Lung (tissue), 12 donors: ENCODE measurements around the gene SH2D1A. TPM values are rescaled to one million over a fixed set of nuclear protein-coding genes. Genes with fewer than 3 reads are reported as not detected.
"Not testable (repeated sequence)": the region's sequence is repeated elsewhere in the genome, so short reads cannot be mapped to it uniquely, and the experiment has no call there.

Source experiments
- ATAC-seq: fragments of 200-7000 bp; cut with Tn5 transposase; one replicate; pipeline ENCODE4 v1.9.1; 2020; ENCODE audit warnings: moderate number of reproducible peaks; ENCODE audit not compliant: insufficient read depth, low FRiP score
- DNase-seq, 3 donors: peaks; one replicate each; pipeline ENCODE4 v3.0.0-alpha.2; 2013 to 2017
- H3K27ac ChIP-seq, 2 donors: one replicate each; pipeline ENCODE4 v1.5.1; 2013; ENCODE audit warnings: mild to moderate bottlenecking in 2 of 2, moderate library complexity in 2 of 2, control low read depth in 1 of 2, inconsistent platforms in 1 of 2, low read depth in 1 of 2, low read length in 1 of 2
- H3K27me3 ChIP-seq, 3 donors: one replicate each; pipeline ENCODE4 v1.5.1; 2013; ENCODE audit warnings: low read length in 2 of 3; ENCODE audit not compliant: control insufficient read depth in 3 of 3, insufficient read depth in 3 of 3
- H3K36me3 ChIP-seq, 4 donors: one replicate each; pipeline ENCODE4 v1.5.1; 2013; ENCODE audit warnings: low read length in 4 of 4, mild to moderate bottlenecking in 1 of 4, moderate library complexity in 1 of 4; ENCODE audit not compliant: control insufficient read depth in 4 of 4, insufficient read depth in 4 of 4
- H3K4me1 ChIP-seq, 5 donors: one replicate each; pipeline ENCODE4 v1.5.1; 2013; ENCODE audit warnings: low read length in 5 of 5, mild to moderate bottlenecking in 2 of 5, moderate library complexity in 1 of 5; ENCODE audit not compliant: control insufficient read depth in 5 of 5, insufficient read depth in 5 of 5
- H3K4me3 ChIP-seq: one replicate; pipeline ENCODE4 v1.5.1; 2013; ENCODE audit warnings: mild to moderate bottlenecking, control low read depth, moderate library complexity
- H3K9ac ChIP-seq, 2 donors: one replicate each; pipeline ENCODE4 v1.5.1; 2013; ENCODE audit warnings: low read length in 2 of 2, control low read depth in 1 of 2; ENCODE audit not compliant: insufficient read depth in 1 of 2
- H3K9me3 ChIP-seq, 4 donors: one replicate each; pipeline ENCODE4 v1.5.1; 2013; ENCODE audit warnings: low read length in 3 of 4, mild to moderate bottlenecking in 1 of 4, moderate library complexity in 1 of 4; ENCODE audit not compliant: control insufficient read depth in 4 of 4, insufficient read depth in 3 of 4
- CTCF ChIP-seq: IDR thresholded peaks from 2 replicates; pipeline ENCODE4 v1.5.1; 2012; ENCODE audit warnings: mild to moderate bottlenecking; ENCODE audit errors: control extremely low read depth, extremely low read depth
- WGBS, 2 donors: extraction: QIAGEN DNeasy Blood & Tissue Kit; methylation state at CpG; one replicate each; pipeline ENCODE4 v1.1.7; 2013; 5-methylcytosine and 5-hydroxymethylcytosine counted together
- polyA plus RNA-seq, 2 donors: library from polyadenylated mRNA; stranded (reverse); fragments of 200-250 nt; gene quantifications; one replicate each; pipeline ENCODE4 v1.2.1, GENCODE V29; 2013
- total RNA-seq, 2 donors: library from RNA; depleted of rRNA in 1 of 2; stranded (reverse); fragments of >200 nt in 1 of 2; gene quantifications; one replicate each; pipeline ENCODE4 v1.2.1, GENCODE V29; 2014 to 2021
- donor health status: control.
- donor health status: control.
- donor health status: Bipolar disorder and iron deficiency.
- donor health status: healthy.
- donor health status: DM: yes; HTN: yes; CAD: no.

SH2D1A gene
- total and polyA plus RNA-seq, 4 donors: 0.46 to 2.3 (median 0.91) TPM

DNA sequence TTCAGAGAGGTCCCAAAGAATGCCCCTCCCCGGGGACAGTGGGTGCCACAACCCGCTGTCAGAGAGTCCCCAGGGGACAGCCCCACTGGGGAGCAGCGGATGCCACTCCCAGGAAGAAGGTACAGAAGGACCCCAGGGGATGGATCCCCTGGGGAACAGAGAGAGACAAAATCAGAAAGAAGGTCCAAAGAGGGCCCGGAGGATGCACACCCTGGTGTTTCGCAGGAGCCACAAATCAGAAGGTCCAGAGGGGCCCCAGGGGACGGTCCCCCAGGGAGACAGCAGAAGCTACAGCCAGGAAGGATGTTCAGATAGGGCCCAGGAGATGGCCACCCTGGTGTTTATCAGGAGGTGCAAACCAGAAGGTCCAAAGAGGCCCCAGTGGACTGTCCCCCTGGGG, 12.5 kb upstream of the SH2D1A start:
- Histone ChIP-seq H3K27me3 (no peaks in the 10 kb centered on the region), H3K36me3 (no peaks in the 10 kb centered on the region), H3K4me3 (no peak overlapping the region), H3K4me1 (no peaks in the 10 kb centered on the region), H3K9ac (no peak overlapping the region), H3K27ac (no peak overlapping the region), H3K9me3 (no peaks in the 10 kb centered on the region)
- 87 to 100% methylated on average over 5 to 6 of the region's 6 CpGs for WGBS, 2 donors
- no peak for TF ChIP-seq CTCF
- ATAC-seq (no peak), DNase-seq (no peak)

DNA sequence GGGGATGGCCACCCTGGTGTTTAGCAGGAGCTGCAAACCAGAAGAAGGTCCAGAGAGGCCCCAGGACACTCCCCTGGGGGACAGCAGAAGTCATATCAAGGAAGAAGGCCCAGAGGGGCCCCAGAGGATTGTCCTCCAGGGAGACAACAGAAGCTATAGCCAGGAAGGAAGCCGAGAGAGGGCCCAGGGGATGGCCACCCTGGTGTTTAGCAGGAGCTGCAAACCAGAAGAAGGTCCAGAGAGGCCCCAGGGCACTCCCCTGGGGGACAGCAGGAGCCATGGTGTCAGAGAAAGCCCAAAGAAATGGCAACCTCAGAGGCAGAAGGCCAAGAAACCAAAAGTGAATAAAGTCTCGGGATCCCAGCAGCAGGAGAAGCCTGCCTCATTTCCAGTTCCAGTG, 11.8 kb upstream of the SH2D1A start:
- not testable (repeated sequence) for DNase-seq, H3K4me1 ChIP-seq, H3K36me3 ChIP-seq, H3K4me3 ChIP-seq, H3K27ac ChIP-seq, H3K9me3 ChIP-seq, H3K9ac ChIP-seq, H3K27me3 ChIP-seq, ATAC-seq
- WGBS, 2 donors: 80 to 87% methylated on average over 2 of the region's 2 CpGs

DNA sequence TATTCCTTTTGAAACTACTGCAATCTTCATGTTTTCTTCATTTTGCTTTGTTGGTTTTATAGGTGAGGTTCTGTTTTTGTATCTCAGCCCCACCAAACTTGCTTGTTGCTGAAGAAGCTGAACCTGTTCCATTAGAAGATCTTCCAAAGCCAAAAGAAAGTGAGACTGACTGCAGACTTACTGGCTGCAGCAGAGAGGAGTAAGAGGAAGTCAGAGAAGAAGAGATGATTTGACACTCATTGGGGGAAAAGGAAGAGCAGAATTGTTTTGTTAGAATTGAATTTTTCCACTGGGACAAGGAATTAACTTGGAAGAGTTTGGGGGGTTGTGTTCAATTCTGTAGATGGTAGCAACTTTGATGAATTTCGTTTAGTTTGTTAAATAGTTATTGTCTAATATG, 10.8 kb upstream of the SH2D1A start:
- DNase-seq: no peak
- H3K9me3 ChIP-seq: no peaks in the 10 kb centered on the region
- whole genome bisulfite sequencing, 2 donors: 55 to 100% methylated on average over 1 of the region's 1 CpG
- H3K36me3 ChIP-seq: no peaks in the 10 kb centered on the region
- no peaks in the 10 kb centered on the region for H3K4me1 ChIP-seq
- no peak overlapping the region for H3K27ac ChIP-seq
- no peaks in the 10 kb centered on the region for H3K27me3 ChIP-seq
- no peak for TF ChIP-seq CTCF
- no peak overlapping the region for H3K4me3 ChIP-seq
- no peak overlapping the region for H3K9ac ChIP-seq
- ATAC-seq: no peak

GRCh38 chrX:124337916-124338315, 8.4 kb upstream of the SH2D1A start:
- H3K27ac ChIP-seq: no peak overlapping the region
- 50 to 88% methylated on average over 1 of the region's 1 CpG for WGBS, 2 donors
- DNase-seq (no peak), ATAC-seq (no peak)
- no peaks in the 10 kb centered on the region for H3K36me3 ChIP-seq
- H3K4me1 ChIP-seq: no peaks in the 10 kb centered on the region
- H3K9me3 ChIP-seq: no peaks in the 10 kb centered on the region
- TF ChIP-seq CTCF: no peak
- H3K4me3 ChIP-seq: no peak overlapping the region
- peaks cover 0 to 3% (median 0%) of the 10 kb centered on the region in 3 donors for H3K27me3 ChIP-seq
- no peak overlapping the region for H3K9ac ChIP-seq
